H9 (cell line): ENCODE measurements around the gene ESRRA. TPM values are rescaled to one million over a fixed set of nuclear protein-coding genes. Genes with fewer than 3 reads are reported as not detected.

Experiments
- DNase-seq: peaks from one replicate; pipeline ENCODE4 v3.0.0-alpha.2; 2017
- H2AFZ ChIP-seq: one replicate; pipeline ENCODE4 v1.6.1; 2013; ENCODE audit warnings: mild to moderate bottlenecking, low read length, control low read depth, moderate library complexity
- H2AK5ac ChIP-seq: 2 replicates; pipeline ENCODE4 v1.6.1; 2013; ENCODE audit warnings: low read length, control low read depth, mixed read lengths; ENCODE audit not compliant: insufficient read length
- H2BK120ac ChIP-seq: one replicate; pipeline ENCODE4 v1.6.1; 2013; ENCODE audit warnings: low read depth, mild to moderate bottlenecking, low read length, control low read depth, inconsistent platforms; ENCODE audit not compliant: poor library complexity, severe bottlenecking
- H2BK12ac ChIP-seq: 2 replicates; pipeline ENCODE4 v1.6.1; 2013; ENCODE audit warnings: low read length, control low read depth, mixed read lengths, low read depth; ENCODE audit not compliant: insufficient read length
- H2BK15ac ChIP-seq: 2 replicates; pipeline ENCODE4 v1.6.1; 2013; ENCODE audit warnings: low read depth, low read length, control low read depth
- H2BK20ac ChIP-seq: one replicate; pipeline ENCODE4 v1.6.1; 2013; ENCODE audit warnings: low read depth, mild to moderate bottlenecking, low read length, control low read depth, inconsistent platforms; ENCODE audit not compliant: poor library complexity, severe bottlenecking
- H2BK5ac ChIP-seq: 2 replicates; pipeline ENCODE4 v1.6.1; 2013; ENCODE audit warnings: low read length, control low read depth, mixed read lengths; ENCODE audit not compliant: insufficient read length
- H3K14ac ChIP-seq: 2 replicates; pipeline ENCODE4 v1.6.1; 2013; ENCODE audit warnings: low read length, control low read depth; ENCODE audit not compliant: insufficient read depth
- H3K18ac ChIP-seq: 2 replicates; pipeline ENCODE4 v1.6.1; 2013; ENCODE audit warnings: low read depth, mild to moderate bottlenecking, mixed read lengths, low read length, control low read depth; ENCODE audit not compliant: insufficient read length
- H3K23ac ChIP-seq: 2 replicates; pipeline ENCODE4 v1.6.1; 2013; ENCODE audit warnings: low read length, control low read depth, mixed read lengths, low read depth; ENCODE audit not compliant: insufficient read length
- H3K23me2 ChIP-seq: 2 replicates; pipeline ENCODE4 v1.6.1; 2013; ENCODE audit warnings: low read depth, mild to moderate bottlenecking, mixed read lengths, low read length, control low read depth; ENCODE audit not compliant: insufficient read length, poor library complexity, severe bottlenecking
- H3K27ac ChIP-seq: 2 replicates; pipeline ENCODE4 v1.5.1; 2013; ENCODE audit warnings: low read length, control low read depth, mixed read lengths, low read depth; ENCODE audit not compliant: insufficient read length
- H3K27me3 ChIP-seq: 2 replicates; pipeline ENCODE4 v1.6.1; 2013; ENCODE audit warnings: low read length, control low read depth, inconsistent platforms; ENCODE audit not compliant: insufficient read depth
- H3K4ac ChIP-seq: 2 replicates; pipeline ENCODE4 v1.6.1; 2013; ENCODE audit warnings: low read depth, mild to moderate bottlenecking, control low read depth, inconsistent platforms, low read length, moderate library complexity
- H3K4me1 ChIP-seq: 2 replicates; pipeline ENCODE4 v1.6.1; 2013; ENCODE audit warnings: low read length, control low read depth, inconsistent platforms; ENCODE audit not compliant: insufficient read depth
- H3K4me2 ChIP-seq: 2 replicates; pipeline ENCODE4 v1.6.1; 2013; ENCODE audit warnings: low read length, control low read depth, mixed read lengths; ENCODE audit not compliant: insufficient read length, insufficient read depth
- H3K56ac ChIP-seq: 2 replicates; pipeline ENCODE4 v1.6.1; 2013; ENCODE audit warnings: low read depth, mild to moderate bottlenecking, mixed read lengths, low read length, control low read depth; ENCODE audit not compliant: insufficient read length
- H3K79me1 ChIP-seq: 2 replicates; pipeline ENCODE4 v1.6.1; 2013; ENCODE audit warnings: low read depth, mild to moderate bottlenecking, moderate library complexity, low read length, control low read depth, inconsistent platforms; ENCODE audit not compliant: insufficient read depth, poor library complexity, severe bottlenecking
- H3K79me2 ChIP-seq: 2 replicates; pipeline ENCODE4 v1.6.1; 2013; ENCODE audit warnings: low read length, control low read depth, inconsistent platforms; ENCODE audit not compliant: insufficient read depth
- H3K9ac ChIP-seq: 2 replicates; pipeline ENCODE4 v1.6.1; 2013; ENCODE audit warnings: low read length, control low read depth, mixed read lengths; ENCODE audit not compliant: insufficient read length; ENCODE audit errors: extremely low read depth
- H3K9me3 ChIP-seq: one replicate; pipeline ENCODE4 v1.6.1; 2013; ENCODE audit warnings: low read depth, low read length, inconsistent platforms; ENCODE audit not compliant: control insufficient read depth
- H3T11ph ChIP-seq: one replicate; pipeline ENCODE4 v1.6.1; 2013; ENCODE audit warnings: mild to moderate bottlenecking, low read length, control low read depth, inconsistent platforms
- H4K20me1 ChIP-seq: one replicate; pipeline ENCODE4 v1.6.1; 2013; ENCODE audit not compliant: control insufficient read depth, insufficient read length, insufficient read depth
- H4K5ac ChIP-seq: 2 replicates; pipeline ENCODE4 v1.6.1; 2013; ENCODE audit warnings: low read depth, mild to moderate bottlenecking, mixed read lengths, low read length, control low read depth; ENCODE audit not compliant: insufficient read length
- H4K8ac ChIP-seq: replicated peaks from 2 replicates; pipeline ENCODE4 v1.6.1; 2013; ENCODE audit warnings: low read length, control low read depth, mixed read lengths, low read depth; ENCODE audit not compliant: insufficient read length
- H4K91ac ChIP-seq: 2 replicates; pipeline ENCODE4 v1.6.1; 2013; ENCODE audit warnings: low read depth, mild to moderate bottlenecking, moderate library complexity, mixed read lengths, low read length, control low read depth; ENCODE audit not compliant: insufficient read length
- H3K27ac Mint-ChIP-seq, 3 experiments: 2 replicates in 2 of 3; 3 replicates in 1 of 3; pipeline ENCODE4 v1.8.0; 2020 to 2021; ENCODE audit warnings: mixed read lengths in 3 of 3, mild to moderate bottlenecking in 1 of 3, moderate library complexity in 1 of 3
- H3K27me3 Mint-ChIP-seq: 2 replicates; pipeline ENCODE4 v1.8.0; 2021; ENCODE audit warnings: low read depth, mild to moderate bottlenecking, moderate library complexity, mixed read lengths
- H3K36me3 Mint-ChIP-seq, 3 experiments: 2 replicates in 2 of 3; 3 replicates in 1 of 3; pipeline ENCODE4 v1.8.0; 2020 to 2021; ENCODE audit warnings: low read depth in 3 of 3, mixed read lengths in 3 of 3; ENCODE audit not compliant: insufficient read depth in 1 of 3
- H3K4me1 Mint-ChIP-seq, 2 experiments: 2 replicates each; pipeline ENCODE4 v1.8.0; 2020; ENCODE audit warnings: mixed read lengths in 2 of 2
- H3K4me3 Mint-ChIP-seq, 2 experiments: 2 replicates in 1 of 2; 3 replicates in 1 of 2; pipeline ENCODE4 v1.8.0; 2020 to 2021; ENCODE audit warnings: mild to moderate bottlenecking in 2 of 2, mixed read lengths in 2 of 2, moderate library complexity in 1 of 2
- H3K9me3 Mint-ChIP-seq, 2 experiments: 2 replicates in 1 of 2; 3 replicates in 1 of 2; pipeline ENCODE4 v1.8.0; 2020; ENCODE audit warnings: mild to moderate bottlenecking in 2 of 2, mixed read lengths in 2 of 2, moderate library complexity in 1 of 2
- WGBS: extraction: QIAGEN DNeasy Blood & Tissue Kit; methylation state at CpG from one replicate; pipeline ENCODE4 v1.1.7; 2013; ENCODE audit warnings: missing lambda C conversion rate, low lambda C conversion rate, mixed read lengths; ENCODE audit not compliant: insufficient read length; ENCODE audit errors: extremely low coverage; 5-methylcytosine and 5-hydroxymethylcytosine counted together
- total RNA-seq: library from RNA; stranded (reverse); gene quantifications from 2 replicates; pipeline ENCODE4 v1.2.1, GENCODE V29; 2021
- TF ChIP-seq, protein P1 (sequence below): fragments of 200-600 bp; sonication (generic); conservative IDR thresholded peaks from 3 replicates; pipeline ENCODE4 v1.8.0; 2021; ENCODE audit warnings: antibody characterized with exemption, mild to moderate bottlenecking

The ESRRA gene
- total RNA-seq, 1 experiment from 2014 or later: 42.3 TPM

DNA sequence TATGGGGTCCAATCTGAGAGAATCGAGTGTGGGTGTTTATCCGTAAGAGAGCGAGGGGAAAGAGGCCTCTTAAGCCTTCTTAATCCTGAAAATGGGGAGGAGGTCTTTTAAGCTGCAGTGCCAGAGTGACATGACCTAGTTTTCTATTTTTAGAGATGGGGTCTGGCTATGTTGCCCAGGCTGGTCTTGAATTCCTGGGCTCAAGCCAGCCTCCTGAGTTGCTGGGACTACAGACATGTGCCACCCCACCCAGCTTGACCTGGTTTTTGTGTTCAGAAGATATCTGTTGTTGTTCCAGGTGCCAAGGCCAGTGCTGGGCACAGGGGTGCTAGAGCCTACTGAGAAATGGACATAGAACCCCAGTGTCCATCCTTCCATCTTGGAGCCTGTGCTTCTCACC, 22.2 kb upstream of the ESRRA start:
- Histone ChIP-seq H3K9me3 (no peaks in the 10 kb centered on the region), H2BK12ac (no peak overlapping the region), H2BK20ac (no peak overlapping the region), H3K18ac (no peak overlapping the region), H3K79me1 (no peaks in the 10 kb centered on the region), H3K27me3 (no peaks in the 10 kb centered on the region), H3K14ac (no peak overlapping the region), H3K56ac (no peak overlapping the region), H3K79me2 (no peaks in the 10 kb centered on the region), H4K5ac (no peak overlapping the region), H2BK5ac (no peak overlapping the region), H2BK15ac (no peak overlapping the region), H2AK5ac (no peak overlapping the region), H3K4me2 (no peak overlapping the region), H4K20me1 (no peaks in the 10 kb centered on the region), H4K8ac (no peak overlapping the region), H3K23ac (no peak overlapping the region), H3K4me1 (no peaks in the 10 kb centered on the region), H3K23me2 (peaks cover 15% of the 10 kb centered on the region), H2BK120ac (no peak overlapping the region), H3K9ac (no peak overlapping the region), H3K27ac (no peak overlapping the region), H2AFZ (no peak overlapping the region), H3K4ac (no peak overlapping the region), H3T11ph (no peak overlapping the region), H4K91ac (no peak overlapping the region)
- no CpG with 5 or more reads among the region's 3 CpGs for WGBS
- H3K4me1 Mint-ChIP-seq: peaks cover 8 to 12% of the 10 kb centered on the region in 2 experiments
- H3K9me3 Mint-ChIP-seq: no peaks in the 10 kb centered on the region; a peak in 1 of 5 replicates
- H3K36me3 Mint-ChIP-seq: peaks cover 0 to 24% (median 21%) of the 10 kb centered on the region in 3 experiments; a peak in 6 of 7 replicates
- H3K27ac Mint-ChIP-seq: no peak overlapping the region
- TF ChIP-seq, protein P1, sequence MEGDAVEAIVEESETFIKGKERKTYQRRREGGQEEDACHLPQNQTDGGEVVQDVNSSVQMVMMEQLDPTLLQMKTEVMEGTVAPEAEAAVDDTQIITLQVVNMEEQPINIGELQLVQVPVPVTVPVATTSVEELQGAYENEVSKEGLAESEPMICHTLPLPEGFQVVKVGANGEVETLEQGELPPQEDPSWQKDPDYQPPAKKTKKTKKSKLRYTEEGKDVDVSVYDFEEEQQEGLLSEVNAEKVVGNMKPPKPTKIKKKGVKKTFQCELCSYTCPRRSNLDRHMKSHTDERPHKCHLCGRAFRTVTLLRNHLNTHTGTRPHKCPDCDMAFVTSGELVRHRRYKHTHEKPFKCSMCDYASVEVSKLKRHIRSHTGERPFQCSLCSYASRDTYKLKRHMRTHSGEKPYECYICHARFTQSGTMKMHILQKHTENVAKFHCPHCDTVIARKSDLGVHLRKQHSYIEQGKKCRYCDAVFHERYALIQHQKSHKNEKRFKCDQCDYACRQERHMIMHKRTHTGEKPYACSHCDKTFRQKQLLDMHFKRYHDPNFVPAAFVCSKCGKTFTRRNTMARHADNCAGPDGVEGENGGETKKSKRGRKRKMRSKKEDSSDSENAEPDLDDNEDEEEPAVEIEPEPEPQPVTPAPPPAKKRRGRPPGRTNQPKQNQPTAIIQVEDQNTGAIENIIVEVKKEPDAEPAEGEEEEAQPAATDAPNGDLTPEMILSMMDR: no peak
- no peak for DNase-seq
- H3K4me3 Mint-ChIP-seq: peak overlapping the region; percentile 58 to 82; a peak in 3 of 5 replicates
- peaks cover 6% of the 10 kb centered on the region for H3K27me3 Mint-ChIP-seq
